Stimulated activated naive B cell treated with anti-CD40 and anti-IgM and Interleukin-4, amounts not matched to agents 10 μg/mL and 1 μg/mL and 100 μg/mL, for 72 hours (primary cell): ENCODE results near the gene KLK2.

Experiments
- ATAC-seq, 2 donors: fragments of 150-1000 bp; cut with Tn5 transposase; replicated peaks; 2 replicates each; pipeline ENCODE4 v1.10.0; 2021; ENCODE audit warnings: moderate library complexity in 1 of 2
- DNase-seq: peaks from one replicate; pipeline ENCODE4 v3.0.0; 2021
- H3K27ac Mint-ChIP-seq: one replicate; pipeline ENCODE4 v1.8.0; 2022; ENCODE audit warnings: mild to moderate bottlenecking, mixed read lengths
- H3K27me3 Mint-ChIP-seq, 2 donors: one replicate each; pipeline ENCODE4 v1.8.0; 2022; ENCODE audit warnings: mixed read lengths in 2 of 2
- H3K36me3 Mint-ChIP-seq, 2 donors: one replicate each; pipeline ENCODE4 v1.8.0; 2022; ENCODE audit warnings: mixed read lengths in 2 of 2, mild to moderate bottlenecking in 1 of 2
- H3K4me1 Mint-ChIP-seq, 2 donors: one replicate each; pipeline ENCODE4 v1.8.0; 2022; ENCODE audit warnings: mixed read lengths in 2 of 2, mild to moderate bottlenecking in 1 of 2
- H3K4me3 Mint-ChIP-seq, 2 donors: one replicate each; pipeline ENCODE4 v1.8.0; 2022; ENCODE audit warnings: mild to moderate bottlenecking in 2 of 2, mixed read lengths in 2 of 2, moderate library complexity in 1 of 2
- H3K9me3 Mint-ChIP-seq, 2 donors: one replicate each; pipeline ENCODE4 v1.8.0; 2022; ENCODE audit warnings: mixed read lengths in 2 of 2, mild to moderate bottlenecking in 1 of 2

KLK2 gene

DNA sequence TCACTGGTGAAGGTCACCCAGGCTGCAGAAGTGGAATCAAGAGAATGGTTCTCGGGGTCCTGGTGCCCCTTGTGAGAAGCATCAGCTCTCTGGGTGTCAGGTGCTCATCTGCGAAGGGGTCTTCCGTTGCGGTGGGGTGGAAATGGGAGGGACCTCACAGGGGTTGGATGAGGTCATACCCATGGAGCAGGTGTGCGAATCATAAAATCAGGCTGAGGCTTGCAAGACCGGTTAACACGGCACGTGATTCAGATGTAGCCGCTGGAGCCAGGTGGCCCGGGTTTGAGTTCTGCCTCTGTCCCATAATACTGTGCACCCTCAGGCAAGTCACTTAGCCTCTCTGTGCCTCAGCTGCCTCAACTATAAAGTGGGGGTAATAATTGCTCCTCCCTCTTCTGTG, 35.9 kb upstream of the KLK2 start:
- peaks cover 0 to 4% of the 10 kb centered on the region in 2 donors for H3K36me3 Mint-ChIP-seq
- H3K27me3 Mint-ChIP-seq, result peaks cover 58 to 63% of the 10 kb centered on the region in 2 donors
- no peak for ATAC-seq

DNA sequence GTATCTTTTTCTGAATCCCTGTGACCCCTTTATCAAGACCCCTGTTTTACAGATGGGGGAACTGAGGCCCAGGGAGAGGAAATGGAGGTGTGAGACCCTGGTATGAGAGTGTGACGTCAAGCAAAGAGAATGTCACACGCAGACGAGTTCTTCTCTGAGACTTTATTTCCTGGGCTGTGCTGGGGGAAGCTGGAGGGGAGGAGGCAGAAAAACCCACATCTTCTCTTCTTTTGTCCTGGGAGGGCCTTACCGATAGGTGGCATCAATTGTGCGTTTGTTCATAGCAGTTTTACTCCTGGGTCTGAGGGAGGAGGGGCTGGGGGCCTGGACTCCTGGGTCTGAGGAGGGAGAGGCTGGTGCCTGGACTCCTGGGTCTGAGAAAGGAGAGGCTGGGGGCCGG, 35.0 kb upstream of the KLK2 start:
- Mint-ChIP-seq H3K36me3 (peaks cover under 1 to 4% of the 10 kb centered on the region in 2 donors), H3K27me3 (peaks cover 51 to 56% of the 10 kb centered on the region in 2 donors), H3K4me3 (no peak overlapping the region), H3K27ac (peak overlapping the region; percentile 73), H3K4me1 (peaks cover 12 to 21% of the 10 kb centered on the region in 2 donors), H3K9me3 (peaks cover 2 to 6% of the 10 kb centered on the region in 2 donors)
- ATAC-seq (peak in 1 of 2 donors; percentile 24), DNase-seq (no peak)

More for the DNA sequence above, 35.9 kb upstream of the KLK2 start:
- Mint-ChIP-seq H3K9me3 (peaks cover 0 to 5% of the 10 kb centered on the region in 2 donors), H3K4me3 (no peak overlapping the region), H3K4me1 (peaks cover 12 to 21% of the 10 kb centered on the region in 2 donors), H3K27ac (no peak overlapping the region)
- no peak for DNase-seq

DNA sequence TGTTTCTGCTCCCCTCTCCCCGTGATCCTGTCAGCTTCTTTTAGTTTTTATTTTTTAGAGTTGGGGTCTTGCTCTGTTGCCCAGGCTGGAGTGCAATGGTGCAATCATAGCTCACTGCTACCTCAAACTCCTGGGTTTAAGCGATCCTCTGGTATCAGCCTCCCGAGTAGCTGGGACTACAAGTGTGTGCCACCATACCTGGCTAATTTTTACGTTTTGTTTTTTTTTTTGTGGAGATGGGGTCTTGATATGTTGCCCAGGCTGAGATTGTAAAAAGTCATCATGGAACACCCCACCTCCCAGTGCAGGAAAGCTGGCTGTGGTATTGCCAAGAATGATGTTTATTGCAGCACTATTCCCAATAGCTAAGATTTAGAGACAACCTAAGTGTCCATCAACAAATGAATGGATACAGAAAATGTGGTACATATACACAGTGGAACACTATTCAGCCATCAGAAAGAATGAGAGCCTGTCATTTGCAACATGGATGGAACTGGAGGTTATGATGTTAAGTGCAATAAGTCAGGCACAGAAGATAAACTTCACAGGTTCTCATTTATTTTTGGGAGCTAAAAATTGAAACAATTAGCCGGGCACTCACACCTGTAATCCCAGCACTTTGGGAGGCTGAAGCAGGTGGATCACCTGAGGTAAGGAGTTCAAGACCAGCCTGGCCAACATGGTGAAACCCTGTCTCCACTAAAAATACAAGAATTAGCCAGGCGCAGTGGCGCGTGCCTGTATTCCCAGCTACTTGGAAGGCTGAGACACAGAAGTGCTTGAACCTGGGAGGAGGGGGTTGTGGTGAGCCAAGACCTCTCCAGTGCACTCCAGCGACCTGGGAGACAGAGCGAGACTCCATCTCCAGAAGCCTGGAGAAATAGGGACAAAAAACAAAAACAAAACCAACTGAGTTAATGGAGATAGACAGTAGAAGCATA, 33.3 kb upstream of the KLK2 start:
- no peak for DNase-seq
- H3K9me3 Mint-ChIP-seq, result peaks cover 15 to 20% of the 10 kb centered on the region in 2 donors
- H3K4me1 Mint-ChIP-seq, result peaks cover 12 to 27% of the 10 kb centered on the region in 2 donors
- peaks cover 4 to 7% of the 10 kb centered on the region in 2 donors for H3K36me3 Mint-ChIP-seq
- no peak overlapping the region for H3K4me3 Mint-ChIP-seq
- H3K27me3 Mint-ChIP-seq, result peaks cover 58 to 64% of the 10 kb centered on the region in 2 donors
- no peak for ATAC-seq
- no peak overlapping the region for H3K27ac Mint-ChIP-seq

DNA sequence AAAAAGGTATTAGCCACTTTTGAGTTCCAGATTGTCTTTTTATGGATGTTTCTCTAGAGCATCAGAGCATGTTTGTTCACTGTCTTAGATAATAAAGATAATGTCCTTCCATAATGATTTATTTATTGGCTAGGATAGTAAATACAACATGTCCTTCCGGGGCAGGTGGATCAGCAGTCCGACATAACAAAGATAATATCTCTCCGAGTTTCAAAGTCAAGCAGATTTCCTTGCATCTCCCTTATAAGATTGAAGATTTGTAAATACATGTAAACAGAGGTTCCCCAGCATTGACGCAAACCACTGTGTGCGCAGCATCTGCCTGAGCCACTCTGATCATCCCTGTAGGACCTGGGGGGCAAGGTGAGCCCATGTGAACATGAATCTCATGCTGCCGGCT, 31.1 kb upstream of the KLK2 start:
- Mint-ChIP-seq H3K9me3 (peaks cover 18 to 22% of the 10 kb centered on the region in 2 donors), H3K36me3 (peaks cover 4 to 7% of the 10 kb centered on the region in 2 donors), H3K4me1 (peaks cover 2 to 11% of the 10 kb centered on the region in 2 donors), H3K27ac (no peak overlapping the region), H3K27me3 (peaks cover 51% of the 10 kb centered on the region in 2 donors), H3K4me3 (no peak overlapping the region)
- DNase-seq (no peak), ATAC-seq (no peak)

DNA sequence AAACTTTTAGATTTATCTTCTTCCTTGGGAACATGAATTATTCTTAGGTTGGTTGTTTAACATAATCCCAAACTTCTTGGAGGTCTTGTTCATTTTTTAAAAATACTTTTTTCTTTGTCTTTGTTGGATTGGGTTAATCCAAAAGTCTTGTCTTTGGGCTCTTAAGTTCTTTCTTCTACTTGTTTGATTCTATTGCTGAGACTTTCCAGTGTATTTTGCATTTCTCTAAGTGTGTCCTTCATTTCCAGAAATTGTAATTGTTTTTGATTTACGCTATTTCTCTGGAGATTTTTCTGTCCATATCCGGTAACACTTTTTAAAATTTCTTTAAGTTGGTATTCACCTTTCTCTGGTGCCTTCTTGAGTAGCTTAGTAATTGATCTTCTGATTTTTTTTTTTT, 30.0 kb upstream of the KLK2 start:
- Mint-ChIP-seq H3K27ac (no peak overlapping the region), H3K4me1 (peaks cover 0 to 8% of the 10 kb centered on the region in 2 donors), H3K9me3 (peaks cover 18 to 22% of the 10 kb centered on the region in 2 donors), H3K36me3 (peaks cover 4 to 7% of the 10 kb centered on the region in 2 donors), H3K27me3 (peaks cover 40 to 42% of the 10 kb centered on the region in 2 donors), H3K4me3 (no peak overlapping the region)
- ATAC-seq (no peak), DNase-seq (no peak)

DNA sequence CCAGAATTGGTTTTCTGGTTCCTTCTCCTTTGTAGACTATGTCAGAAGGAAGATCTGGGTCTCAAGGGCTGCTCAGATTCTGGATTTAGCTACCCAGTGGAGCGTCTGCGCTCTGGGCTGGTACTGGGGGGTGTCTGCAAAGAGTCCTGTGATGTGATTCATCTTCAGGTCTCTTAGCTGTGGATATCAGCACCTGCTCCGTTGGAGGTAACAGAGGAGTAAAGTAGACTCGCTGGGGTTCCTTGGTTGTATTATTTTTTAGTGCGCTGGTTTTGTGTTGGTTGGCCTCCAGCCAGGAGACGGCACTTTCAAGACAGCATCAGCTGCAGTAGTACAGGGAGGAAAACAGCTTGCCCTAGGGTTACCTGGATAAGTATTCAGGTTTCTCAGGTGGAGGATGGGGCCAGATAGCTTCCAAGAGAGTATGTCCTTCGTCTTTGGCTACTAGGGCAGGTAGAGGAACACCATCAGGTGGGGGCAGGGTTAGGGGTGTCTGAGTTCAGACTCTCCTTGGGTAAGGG, 29.5 kb upstream of the KLK2 start:
- no peak for DNase-seq
- H3K4me3 Mint-ChIP-seq, result no peak overlapping the region
- peaks cover 2 to 7% of the 10 kb centered on the region in 2 donors for H3K36me3 Mint-ChIP-seq
- peaks cover 18 to 22% of the 10 kb centered on the region in 2 donors for H3K9me3 Mint-ChIP-seq
- peaks cover 0 to 5% of the 10 kb centered on the region in 2 donors for H3K4me1 Mint-ChIP-seq
- no peak overlapping the region for H3K27ac Mint-ChIP-seq
- no peak for ATAC-seq
- peaks cover 35 to 37% of the 10 kb centered on the region in 2 donors for H3K27me3 Mint-ChIP-seq

DNA sequence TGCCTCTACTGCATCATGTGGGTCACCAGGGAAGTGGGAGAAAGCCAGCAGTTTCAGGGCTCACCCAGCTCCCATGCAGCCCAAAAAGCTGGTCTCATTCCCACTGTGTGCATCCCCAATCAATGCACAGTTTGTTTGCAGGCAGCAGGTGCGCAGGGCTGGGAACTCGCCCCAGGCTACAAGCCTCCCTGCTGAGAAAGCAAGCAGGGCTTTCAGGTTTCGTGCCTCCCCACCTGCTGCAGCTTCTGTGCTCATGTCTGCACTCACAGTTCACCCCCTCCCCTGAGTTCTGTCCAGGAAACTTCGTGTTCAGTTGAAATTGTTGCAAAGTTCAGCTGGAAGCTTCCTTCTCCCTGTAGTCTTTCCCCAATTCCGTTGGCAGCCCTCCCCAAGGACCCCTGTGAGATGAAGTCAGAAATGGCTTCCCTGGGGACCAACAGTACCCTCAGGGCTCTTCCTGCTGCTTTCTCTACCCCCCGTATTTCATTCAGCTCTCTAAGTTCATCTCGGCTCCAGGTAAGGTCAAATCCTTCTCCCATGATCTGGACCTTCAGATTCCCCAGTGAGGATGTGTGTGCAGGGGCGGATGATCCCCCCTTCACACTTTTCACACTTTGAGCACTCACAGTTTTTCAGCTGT, 28.8 kb upstream of the KLK2 start:
- Mint-ChIP-seq H3K9me3 (peaks cover 18 to 22% of the 10 kb centered on the region in 2 donors), H3K4me3 (no peak overlapping the region), H3K4me1 (peaks cover 0 to 5% of the 10 kb centered on the region in 2 donors), H3K27ac (no peak overlapping the region), H3K27me3 (peaks cover 29 to 31% of the 10 kb centered on the region in 2 donors), H3K36me3 (peaks cover 2 to 7% of the 10 kb centered on the region in 2 donors)
- ATAC-seq (no peak), DNase-seq (no peak)

DNA sequence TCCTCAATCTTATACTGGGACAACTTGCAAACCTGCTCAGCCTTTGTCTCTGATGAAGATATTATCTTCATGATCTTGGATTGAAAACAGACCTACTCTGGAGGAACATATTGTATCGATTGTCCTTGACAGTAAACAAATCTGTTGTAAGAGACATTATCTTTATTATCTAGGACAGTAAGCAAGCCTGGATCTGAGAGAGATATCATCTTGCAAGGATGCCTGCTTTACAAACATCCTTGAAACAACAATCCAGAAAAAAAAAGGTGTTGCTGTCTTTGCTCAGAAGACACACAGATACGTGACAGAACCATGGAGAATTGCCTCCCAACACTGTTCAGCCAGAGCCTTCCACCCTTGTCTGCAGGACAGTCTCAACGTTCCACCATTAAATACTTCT, 22.5 kb upstream of the KLK2 start:
- Mint-ChIP-seq H3K9me3 (peaks cover 0 to 2% of the 10 kb centered on the region in 2 donors), H3K27me3 (peaks cover 33 to 44% of the 10 kb centered on the region in 2 donors), H3K36me3 (no peaks in the 10 kb centered on the region), H3K4me3 (no peak overlapping the region), H3K4me1 (no peaks in the 10 kb centered on the region), H3K27ac (no peak overlapping the region)
- DNase-seq (no peak), ATAC-seq (no peak)

DNA sequence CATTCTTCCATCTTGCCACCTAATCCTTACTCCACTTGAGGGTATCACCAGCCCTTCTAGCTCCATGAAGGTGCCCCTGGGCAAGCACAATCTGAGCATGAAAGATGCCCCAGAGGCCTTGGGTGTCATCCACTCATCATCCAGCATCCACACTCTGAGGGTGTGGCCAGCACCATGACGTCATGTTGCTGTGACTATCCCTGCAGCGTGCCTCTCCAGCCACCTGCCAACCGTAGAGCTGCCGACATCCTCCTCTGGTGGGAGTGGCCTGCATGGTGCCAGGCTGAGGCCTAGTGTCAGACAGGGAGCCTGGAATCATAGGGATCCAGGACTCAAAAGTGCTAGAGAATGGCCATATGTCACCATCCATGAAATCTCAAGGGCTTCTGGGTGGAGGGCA, 21.6 kb upstream of the KLK2 start:
- Mint-ChIP-seq H3K4me3 (no peak overlapping the region), H3K9me3 (peaks cover 0 to 2% of the 10 kb centered on the region in 2 donors), H3K36me3 (no peaks in the 10 kb centered on the region), H3K27ac (no peak overlapping the region), H3K4me1 (no peaks in the 10 kb centered on the region), H3K27me3 (peaks cover 42 to 53% of the 10 kb centered on the region in 2 donors)
- ATAC-seq, result no peak
- DNase-seq, result no peak

DNA sequence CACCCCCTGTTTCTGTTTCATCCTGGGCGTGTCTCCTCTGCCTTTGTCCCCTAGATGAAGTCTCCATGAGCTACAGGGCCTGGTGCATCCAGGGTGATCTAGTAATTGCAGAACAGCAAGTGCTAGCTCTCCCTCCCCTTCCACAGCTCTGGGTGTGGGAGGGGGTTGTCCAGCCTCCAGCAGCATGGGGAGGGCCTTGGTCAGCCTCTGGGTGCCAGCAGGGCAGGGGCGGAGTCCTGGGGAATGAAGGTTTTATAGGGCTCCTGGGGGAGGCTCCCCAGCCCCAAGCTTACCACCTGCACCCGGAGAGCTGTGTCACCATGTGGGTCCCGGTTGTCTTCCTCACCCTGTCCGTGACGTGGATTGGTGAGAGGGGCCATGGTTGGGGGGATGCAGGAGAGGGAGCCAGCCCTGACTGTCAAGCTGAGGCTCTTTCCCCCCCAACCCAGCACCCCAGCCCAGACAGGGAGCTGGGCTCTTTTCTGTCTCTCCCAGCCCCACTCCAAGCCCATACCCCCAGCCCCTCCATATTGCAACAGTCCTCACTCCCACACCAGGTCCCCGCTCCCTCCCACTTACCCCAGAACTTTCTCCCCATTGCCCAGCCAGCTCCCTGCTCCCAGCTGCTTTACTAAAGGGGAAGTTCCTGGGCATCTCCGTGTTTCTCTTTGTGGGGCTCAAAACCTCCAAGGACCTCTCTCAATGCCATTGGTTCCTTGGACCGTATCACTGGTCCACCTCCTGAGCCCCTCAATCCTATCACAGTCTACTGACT, 18.4 kb upstream of the KLK2 start, which contains the start of gene KLK3:
Gene KLK3, plus strand, starts transcription at position 280 of the 775 bp plus-strand sequence. Its CDS starts 41 bp downstream, at position 321.
- Mint-ChIP-seq H3K4me3 (no peak within 1 kb of the TSS), H3K27ac (no peak within 1 kb of the TSS), H3K4me1 (peaks cover 3 to 9% of the 10 kb centered on the region in 2 donors), H3K27me3 (peaks cover 56 to 72% of the 10 kb centered on the region in 2 donors), H3K36me3 (no peaks in the 10 kb centered on the region), H3K9me3 (peaks cover 0 to 2% of the 10 kb centered on the region in 2 donors)
- DNase-seq (no peak), ATAC-seq (no peak)

DNA sequence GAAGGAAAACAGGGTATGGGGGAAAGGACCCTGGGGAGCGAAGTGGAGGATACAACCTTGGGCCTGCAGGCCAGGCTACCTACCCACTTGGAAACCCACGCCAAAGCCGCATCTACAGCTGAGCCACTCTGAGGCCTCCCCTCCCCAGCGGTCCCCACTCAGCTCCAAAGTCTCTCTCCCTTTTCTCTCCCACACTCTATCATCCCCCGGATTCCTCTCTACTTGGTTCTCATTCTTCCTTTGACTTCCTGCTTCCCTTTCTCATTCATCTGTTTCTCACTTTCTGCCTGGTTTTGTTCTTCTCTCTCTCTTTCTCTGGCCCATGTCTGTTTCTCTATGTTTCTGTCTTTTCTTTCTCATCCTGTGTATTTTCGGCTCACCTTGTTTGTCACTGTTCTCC, 15.9 kb upstream of the KLK2 start:
- Mint-ChIP-seq H3K4me1 (peaks cover 3 to 9% of the 10 kb centered on the region in 2 donors), H3K9me3 (peaks cover 12 to 16% of the 10 kb centered on the region in 2 donors), H3K4me3 (no peak overlapping the region), H3K36me3 (peaks cover 2 to 4% of the 10 kb centered on the region in 2 donors), H3K27ac (no peak overlapping the region), H3K27me3 (peaks cover 63 to 72% of the 10 kb centered on the region in 2 donors)
- no peak for ATAC-seq
- no peak for DNase-seq

DNA sequence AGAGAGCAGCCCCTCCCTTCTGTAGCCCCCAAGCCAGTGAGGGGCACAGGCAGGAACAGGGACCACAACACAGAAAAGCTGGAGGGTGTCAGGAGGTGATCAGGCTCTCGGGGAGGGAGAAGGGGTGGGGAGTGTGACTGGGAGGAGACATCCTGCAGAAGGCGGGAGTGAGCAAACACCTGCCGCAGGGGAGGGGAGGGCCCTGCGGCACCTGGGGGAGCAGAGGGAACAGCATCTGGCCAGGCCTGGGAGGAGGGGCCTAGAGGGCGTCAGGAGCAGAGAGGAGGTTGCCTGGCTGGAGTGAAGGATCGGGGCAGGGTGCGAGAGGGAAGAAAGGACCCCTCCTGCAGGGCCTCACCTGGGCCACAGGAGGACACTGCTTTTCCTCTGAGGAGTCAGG, 14.4 kb upstream of the KLK2 start:
- Mint-ChIP-seq H3K4me1 (peaks cover 3 to 9% of the 10 kb centered on the region in 2 donors), H3K36me3 (peaks cover 2 to 4% of the 10 kb centered on the region in 2 donors), H3K9me3 (peaks cover 11 to 16% of the 10 kb centered on the region in 2 donors), H3K27ac (no peak overlapping the region), H3K4me3 (no peak overlapping the region), H3K27me3 (peaks cover 59 to 73% of the 10 kb centered on the region in 2 donors)
- ATAC-seq, result no peak
- DNase-seq, result no peak

DNA sequence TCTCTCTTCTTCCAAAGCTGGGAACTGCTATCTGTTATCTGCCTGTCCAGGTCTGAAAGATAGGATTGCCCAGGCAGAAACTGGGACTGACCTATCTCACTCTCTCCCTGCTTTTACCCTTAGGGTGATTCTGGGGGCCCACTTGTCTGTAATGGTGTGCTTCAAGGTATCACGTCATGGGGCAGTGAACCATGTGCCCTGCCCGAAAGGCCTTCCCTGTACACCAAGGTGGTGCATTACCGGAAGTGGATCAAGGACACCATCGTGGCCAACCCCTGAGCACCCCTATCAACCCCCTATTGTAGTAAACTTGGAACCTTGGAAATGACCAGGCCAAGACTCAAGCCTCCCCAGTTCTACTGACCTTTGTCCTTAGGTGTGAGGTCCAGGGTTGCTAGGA, 13.4 kb upstream of the KLK2 start:
- H3K4me3 Mint-ChIP-seq, result no peak overlapping the region
- DNase-seq (no peak), ATAC-seq (no peak)
- H3K9me3 Mint-ChIP-seq, result peaks cover 11 to 16% of the 10 kb centered on the region in 2 donors
- peaks cover 3 to 9% of the 10 kb centered on the region in 2 donors for H3K4me1 Mint-ChIP-seq
- H3K27ac Mint-ChIP-seq, result no peak overlapping the region
- H3K36me3 Mint-ChIP-seq, result peaks cover 2 to 4% of the 10 kb centered on the region in 2 donors
- H3K27me3 Mint-ChIP-seq, result peaks cover 54 to 66% of the 10 kb centered on the region in 2 donors
